Vagina (tissue), 2 donors: ENCODE measurements around the gene GALNT16.

Experiments used
- CTCF ChIP-seq, 3 experiments: fragments of 450-650 bp in 2 of 3; fragments of 200-600 bp in 1 of 3; sonication (generic) in 1 of 3; IDR thresholded peaks; one replicate each; pipeline ENCODE4 v1.5.1; 2017 to 2019; ENCODE audit warnings: antibody characterized with exemption in 3 of 3, mild to moderate bottlenecking in 2 of 3, moderate library complexity in 2 of 3
- POLR2A ChIP-seq, 2 donors: fragments of 450-650 bp; IDR thresholded peaks; one replicate each; pipeline ENCODE4 v1.6.1; 2017; ENCODE audit warnings: antibody characterized with exemption in 2 of 2, mild to moderate bottlenecking in 2 of 2, moderate library complexity in 2 of 2
- POLR2AphosphoS5 ChIP-seq, 2 donors: sonication (generic); formaldehyde crosslinking; IDR thresholded peaks; one replicate each; pipeline ENCODE4 v1.9.0; 2017; ENCODE audit warnings: antibody characterized with exemption in 2 of 2, mild to moderate bottlenecking in 2 of 2, low read depth in 1 of 2; ENCODE audit not compliant: insufficient read depth in 1 of 2

GRCh38 chr14:69404883-69405282, 144.9 kb downstream of the GALNT16 start:
- TF ChIP-seq CTCF (IDR thresholded peaks at IDR 0.05) (no peak), POLR2A (IDR thresholded peaks at IDR 0.05) (no peak), POLR2AphosphoS5 (IDR thresholded peaks at IDR 0.05; ENCODE audit: insufficient read depth in 1 of 2, low read depth in 1 of 2) (no peak)
